ENCODE results near the gene TAS2R60. TPM values are rescaled to one million over a fixed set of nuclear protein-coding genes. Genes with fewer than 3 reads are reported as not detected.
"Not testable (repeated sequence)": the region's sequence is repeated elsewhere in the genome, so short reads cannot be mapped to it uniquely, and the experiment has no call there.

TAS2R60 gene
- not detected in 2 replicates for total RNA-seq (2014; rRNA removed; shearing (Covaris generic))
- polyA plus RNA-seq (2014; cell fraction: nucleus; rRNA removed): not detected in 2 replicates

DNA sequence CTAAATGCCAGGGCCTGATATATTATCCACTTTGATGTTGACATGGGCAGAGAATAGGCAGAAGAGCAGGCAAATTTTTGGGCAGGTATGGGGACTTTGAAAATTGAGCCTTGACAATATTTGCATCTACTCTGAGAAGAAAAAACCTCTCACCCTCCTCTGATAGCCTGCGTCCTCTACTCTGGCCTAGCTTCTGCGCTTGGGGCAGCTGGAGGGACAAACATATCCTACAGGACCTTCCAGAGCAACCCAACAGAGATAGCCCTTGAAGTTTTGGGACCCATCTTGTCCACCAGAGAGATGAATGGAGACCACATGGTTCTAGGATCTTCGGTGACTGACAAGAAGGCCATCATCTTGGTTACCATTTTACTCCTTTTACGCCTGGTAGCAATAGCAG is at the start of gene TAS2R60:
TSS of gene TAS2R60 (plus strand) at position 301 of the 400 bp plus-strand sequence. CDS start at position 301, 0 bp downstream.
- DNase-seq (ENCODE audit: extremely low read depth, low read depth): no peak

GRCh38 chr7:143394068-143394467 is 49.2 kb upstream of the TAS2R60 start:
- no peak for DNase-seq (ENCODE audit: extremely low read depth, low read depth)

DNA sequence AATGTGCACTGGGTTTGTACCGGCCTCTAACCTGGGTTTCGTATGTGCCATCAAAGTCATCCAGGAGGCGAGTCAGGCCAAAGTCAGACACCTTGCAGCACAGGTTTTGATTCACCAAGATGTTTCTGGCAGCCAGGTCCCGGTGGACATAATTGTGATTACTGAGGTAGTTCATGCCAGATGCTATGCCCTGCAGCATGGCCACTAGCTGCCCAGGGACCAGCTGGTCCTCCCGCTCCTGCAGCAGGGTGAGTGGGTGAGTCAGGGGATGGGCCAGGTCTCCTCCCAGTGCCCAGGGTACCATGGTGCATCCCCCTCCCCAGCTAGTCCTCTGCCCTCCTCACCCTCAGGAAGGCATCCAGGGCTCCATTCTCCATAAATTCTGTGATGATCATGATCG is 48.5 kb upstream of the TAS2R60 start:
- DNase-seq (ENCODE audit: extremely low read depth, low read depth): no peak

GRCh38 chr7:143395187-143396149 is 47.8 kb upstream of the TAS2R60 start:
- no peak for DNase-seq (ENCODE audit: extremely low read depth, low read depth)

- DNase-seq (ENCODE audit: extremely low read depth, low read depth): no peak
Observed at GRCh38 chr7:143396182-143396581, 47.1 kb upstream of the TAS2R60 start.

GRCh38 chr7:143396625-143397556 is 46.4 kb upstream of the TAS2R60 start:
- DNase-seq (ENCODE audit: extremely low read depth, low read depth): no peak

DNA sequence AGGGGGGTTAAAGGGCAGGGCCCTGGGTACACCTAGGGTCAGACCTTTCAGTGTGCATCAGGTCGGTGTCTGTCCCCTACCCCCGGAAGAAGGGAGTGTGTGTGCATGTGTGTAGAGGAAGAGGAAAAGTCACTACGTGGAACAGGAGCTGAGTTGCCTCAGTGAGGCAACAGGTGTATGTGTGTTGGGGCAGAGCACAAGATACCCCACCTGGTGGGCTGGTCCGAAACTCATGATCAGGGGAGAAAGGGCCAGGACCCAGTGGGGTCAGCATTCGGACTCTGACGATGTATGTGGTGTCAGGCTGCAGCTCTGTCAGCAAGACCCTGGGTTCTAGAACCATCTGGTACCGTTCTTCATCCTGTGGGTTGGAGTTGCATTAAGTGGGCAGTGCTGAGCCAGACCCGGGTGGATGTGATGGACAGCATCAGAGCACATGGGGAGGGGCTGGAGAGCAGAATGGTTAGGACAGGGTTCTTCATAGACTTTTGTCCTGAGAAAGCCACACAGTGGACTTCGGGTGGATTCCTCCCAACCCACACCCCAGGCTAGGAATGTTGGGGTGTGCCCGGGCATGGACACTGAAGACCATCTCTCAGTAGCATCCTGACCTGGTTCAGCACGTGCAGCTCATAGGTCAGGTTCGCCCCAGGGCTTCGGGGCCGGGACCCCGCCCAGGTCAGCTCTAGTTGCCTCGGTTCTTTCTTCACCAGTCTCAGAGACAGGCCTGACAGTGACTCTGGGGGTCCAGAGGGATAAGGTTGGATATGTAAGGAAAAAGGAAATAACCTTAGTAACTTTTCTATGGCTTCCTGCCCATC is 45.3 kb upstream of the TAS2R60 start:
- DNase-seq (ENCODE audit: extremely low read depth, low read depth): no peak

- DNase-seq (ENCODE audit: extremely low read depth, low read depth): no peak
Observed at GRCh38 chr7:143398616-143399015, 44.6 kb upstream of the TAS2R60 start.

DNA sequence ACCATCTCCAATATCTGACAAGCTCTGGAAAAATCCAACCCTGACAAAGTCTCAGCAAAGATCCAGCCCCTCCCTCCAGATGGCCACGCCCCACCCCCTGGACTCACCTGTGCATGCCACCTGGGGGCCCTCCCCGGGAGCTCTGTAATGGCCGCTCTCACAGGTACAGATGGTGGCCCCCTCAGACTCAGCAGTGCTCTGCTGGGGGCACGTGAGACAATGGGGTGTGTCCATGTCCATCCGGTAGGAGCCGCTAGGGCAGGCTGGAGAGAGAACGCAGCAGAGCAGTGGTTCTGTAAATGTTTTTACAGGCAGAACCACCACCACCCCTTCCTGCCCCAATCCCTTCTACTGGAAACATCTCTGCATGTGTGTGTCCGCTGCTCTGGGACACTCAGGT is 44.1 kb upstream of the TAS2R60 start:
- DNase-seq (ENCODE audit: extremely low read depth, low read depth): no peak

- DNase-seq (ENCODE audit: extremely low read depth, low read depth): no peak
Observed at GRCh38 chr7:143399642-143400041, 43.6 kb upstream of the TAS2R60 start.

GRCh38 chr7:143401265-143401664 is 42.0 kb upstream of the TAS2R60 start:
- DNase-seq (ENCODE audit: extremely low read depth, low read depth): no peak

GRCh38 chr7:143402233-143402632 is 41.0 kb upstream of the TAS2R60 start:
- not testable (repeated sequence) for DNase-seq (ENCODE audit: extremely low read depth, low read depth)

GRCh38 chr7:143405173-143406001 is 37.9 kb upstream of the TAS2R60 start:
- no peak for DNase-seq (ENCODE audit: extremely low read depth, low read depth)

DNA sequence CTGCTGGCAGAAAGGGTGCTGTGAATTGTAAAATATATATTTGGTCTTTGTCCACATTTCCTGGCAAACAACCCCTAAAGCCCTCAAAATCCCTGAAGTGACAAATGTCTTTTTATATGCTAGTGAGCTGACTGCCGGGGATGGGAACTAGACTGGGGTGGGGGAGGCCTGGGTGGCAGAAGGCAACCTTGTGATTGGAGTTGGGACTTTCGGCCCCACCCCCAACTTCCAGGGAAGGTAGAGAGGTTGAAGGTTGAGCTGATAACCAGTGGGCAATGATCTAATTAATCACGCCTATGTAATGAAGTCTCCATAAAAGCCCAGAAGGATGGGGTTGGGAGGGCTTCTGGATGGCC is 37.3 kb upstream of the TAS2R60 start:
- DNase-seq (ENCODE audit: extremely low read depth, low read depth): no peak

- no peak for DNase-seq (ENCODE audit: extremely low read depth, low read depth)
Observed at GRCh38 chr7:143407287-143408251, 35.7 kb upstream of the TAS2R60 start.

DNA sequence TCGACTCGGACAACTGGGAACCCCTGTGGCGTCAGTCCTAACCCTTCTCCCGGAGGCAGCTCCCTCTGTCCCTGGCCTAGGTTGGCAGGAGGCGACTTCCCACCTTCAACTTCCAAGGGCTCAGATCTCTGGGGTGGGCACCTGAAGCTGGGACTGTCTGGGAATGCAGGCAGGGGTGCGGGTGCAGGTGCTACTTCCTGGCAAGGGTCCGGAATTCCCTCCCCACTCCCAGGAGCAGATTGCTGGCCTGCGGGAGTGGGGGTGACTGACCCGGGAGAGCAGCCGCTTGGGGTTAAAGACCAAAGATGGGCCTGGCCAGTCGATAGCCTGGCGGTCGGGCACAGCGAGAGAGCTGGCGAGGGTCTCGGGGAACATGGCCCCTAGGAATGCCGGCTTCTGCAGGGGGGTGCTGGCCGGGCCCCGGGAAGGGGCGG is 35.0 kb upstream of the TAS2R60 start:
- DNase-seq (ENCODE audit: extremely low read depth, low read depth): no peak

GRCh38 chr7:143408686-143409561 is 34.3 kb upstream of the TAS2R60 start, which contains the start of gene EPHA1:
EPHA1 (minus strand) TSS chr7:143408856; CDS start chr7:143408805, 51 bp downstream.
- no peak for DNase-seq (ENCODE audit: extremely low read depth, low read depth)
